ENCODE measurements around the gene ACRV1. TPM values are rescaled to one million over a fixed set of nuclear protein-coding genes. Genes with fewer than 3 reads are reported as not detected.

Gene ACRV1
- total RNA-seq, 1 donor from 2014 or later: not detected

GRCh38 chr11:125662689-125663088, 18.0 kb downstream of the ACRV1 start:
- no peak for ATAC-seq
- no peak for DNase-seq (ENCODE audit: low spot score)

GRCh38 chr11:125649465-125650166, 31.0 kb downstream of the ACRV1 start:
- DNase-seq (ENCODE audit: low spot score): no peak
- ATAC-seq: no peak

GRCh38 chr11:125645871-125646270, 34.8 kb downstream of the ACRV1 start:
- ATAC-seq: no peak

DNA sequence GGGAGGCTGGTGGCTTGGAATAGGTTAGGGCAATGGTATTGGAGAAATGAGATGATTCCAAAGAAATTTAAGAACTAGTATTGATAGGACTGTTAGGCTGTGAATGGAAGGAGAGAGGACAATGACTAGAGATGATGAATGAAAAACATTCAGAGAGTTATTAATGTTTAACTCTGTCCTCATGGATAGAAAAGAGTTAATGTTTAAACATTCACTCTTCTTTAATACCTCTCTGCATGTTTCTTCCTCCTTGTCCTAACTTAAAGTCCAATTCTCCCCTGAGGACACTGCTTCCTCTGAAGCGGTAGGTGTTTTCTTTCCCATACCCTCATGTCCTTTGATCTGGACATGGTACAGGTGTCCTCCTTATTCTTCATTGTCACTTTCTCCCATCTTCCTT, 42.3 kb downstream of the ACRV1 start:
- ATAC-seq: no peak
- DNase-seq (ENCODE audit: low spot score): no peak

More at GRCh38 chr11:125645871-125646270, 34.8 kb downstream of the ACRV1 start:
- DNase-seq (ENCODE audit: low spot score): no peak

GRCh38 chr11:125637840-125638239, 42.8 kb downstream of the ACRV1 start:
- ATAC-seq (no peak), DNase-seq (ENCODE audit: low spot score) (no peak)

DNA sequence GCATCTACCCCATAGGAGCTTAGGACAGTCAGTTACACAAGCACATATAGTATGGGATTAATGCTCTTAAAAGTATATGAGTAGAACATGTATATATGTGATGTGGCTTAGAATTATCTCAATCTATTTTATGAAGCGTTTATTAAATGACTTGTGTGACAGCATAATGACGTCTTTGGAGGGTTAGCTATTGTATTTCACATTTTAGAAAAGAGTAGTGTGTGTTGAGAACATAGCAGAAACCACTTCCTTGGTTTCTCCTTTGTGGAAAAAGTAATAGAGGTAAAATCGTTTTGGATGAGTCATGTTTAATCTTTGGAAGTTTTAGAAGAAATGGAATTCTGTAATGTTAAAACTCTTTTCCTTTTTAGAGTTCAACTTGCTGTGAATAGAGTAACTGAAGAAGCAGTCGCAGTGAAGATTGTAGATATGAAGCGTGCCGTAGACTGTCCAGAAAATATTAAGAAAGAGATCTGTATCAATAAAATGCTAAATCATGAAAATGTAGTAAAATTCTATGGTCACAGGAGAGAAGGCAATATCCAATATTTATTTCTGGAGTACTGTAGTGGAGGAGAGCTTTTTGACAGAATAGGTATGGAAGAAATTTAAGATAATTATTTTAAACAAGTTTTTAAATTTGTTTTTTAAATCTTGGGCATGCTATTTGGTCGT, 53.3 kb downstream of the ACRV1 start:
- no peak for ATAC-seq
- DNase-seq (ENCODE audit: low spot score): no peak

- no peak for DNase-seq (ENCODE audit: low spot score)
- ATAC-seq: peak; percentile 33
These were observed 54.2 kb downstream of the ACRV1 start for GRCh38 chr11:125626288-125626950.

GRCh38 chr11:125625630-125626287, 54.9 kb downstream of the ACRV1 start:
- peak; percentile 91 for DNase-seq (ENCODE audit: low spot score)
- ATAC-seq: peak; percentile 91

DNA sequence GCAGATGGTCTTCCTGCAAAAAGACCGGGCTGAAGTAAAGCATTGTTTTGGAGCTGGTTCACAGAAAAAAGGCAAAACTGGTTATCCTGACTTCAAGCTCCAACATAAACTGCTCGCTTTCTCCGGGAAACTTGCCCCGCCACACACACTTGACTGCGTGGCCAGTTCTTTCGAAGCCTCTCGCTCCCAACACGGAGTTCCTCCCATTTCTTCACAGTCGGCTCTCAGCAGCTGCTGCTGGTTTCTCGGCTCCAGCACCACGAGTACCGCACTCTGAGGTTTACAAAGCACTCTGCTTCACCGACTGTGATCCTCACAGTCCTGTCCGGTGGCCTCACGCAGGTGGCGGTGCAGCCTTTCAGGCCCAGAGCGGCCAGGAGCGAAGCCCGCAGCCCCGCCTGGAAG, 55.4 kb downstream of the ACRV1 start:
- peak; percentile 66 for ATAC-seq
- DNase-seq (ENCODE audit: low spot score): no peak

DNA sequence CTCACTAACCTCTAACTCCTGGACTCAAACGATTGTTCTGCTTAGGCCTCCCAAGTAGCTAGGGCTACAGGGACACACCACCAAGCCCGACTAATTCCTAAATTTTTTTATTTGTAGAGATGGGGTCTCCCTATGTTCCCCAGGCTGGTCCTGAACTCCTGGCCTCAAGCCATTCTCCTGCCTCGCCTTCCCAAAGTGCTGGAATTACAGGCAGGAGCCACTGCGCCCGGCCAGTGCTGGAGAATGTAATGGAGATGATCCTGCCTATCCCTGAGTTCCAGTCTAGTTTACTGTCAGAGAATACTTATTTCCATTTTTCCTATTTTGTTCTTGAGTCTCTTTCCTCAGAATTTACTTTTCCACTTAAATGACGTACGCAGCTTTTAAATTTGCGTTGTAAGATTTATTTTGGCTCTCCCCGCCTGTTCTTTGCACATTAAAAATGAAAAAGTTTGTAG, 55.9 kb downstream of the ACRV1 start, which contains the start of gene CHEK1:
CHEK1 (plus strand) TSS at position 408 of the 458 bp plus-strand sequence. CDS start 1,606 bp downstream, outside the sequence.
- ATAC-seq: no peak
- no peak for DNase-seq (ENCODE audit: low spot score)

DNA sequence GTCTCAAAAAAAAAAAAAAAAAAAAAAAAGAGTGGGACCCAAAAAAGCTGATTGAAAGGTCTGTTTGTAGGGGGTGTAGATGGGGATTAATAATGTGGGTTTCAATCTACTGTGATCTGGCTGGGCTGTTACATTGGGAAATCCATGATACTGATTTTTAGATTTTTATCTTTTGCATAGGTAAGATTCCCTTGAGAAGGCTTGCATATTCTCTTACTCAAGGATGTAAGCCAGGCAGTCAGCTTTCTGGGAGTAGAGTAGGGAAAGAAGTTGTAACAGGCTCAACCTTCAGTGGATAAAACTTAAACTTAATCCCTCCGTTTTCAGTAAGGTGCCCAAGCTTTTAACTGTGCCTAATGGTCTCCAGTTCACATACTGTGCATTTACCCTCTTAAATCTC, 57.6 kb downstream of the ACRV1 start:
- DNase-seq (ENCODE audit: low spot score) (no peak), ATAC-seq (no peak)

GRCh38 chr11:125621995-125622394, 58.7 kb downstream of the ACRV1 start:
- DNase-seq (ENCODE audit: low spot score): no peak
- no peak for ATAC-seq

Other genes starting within 250 kb of the ACRV1 start
- 4.7 TPM for gene FEZ1, start 184.6 kb downstream of the ACRV1 start, total RNA-seq
- gene EI24, start 111.4 kb downstream of the ACRV1 start, total RNA-seq: 187 TPM
- gene STT3A, start 88.0 kb downstream of the ACRV1 start, total RNA-seq: 92.2 TPM
- 0.53 TPM for gene CHEK1, start 55.7 kb downstream of the ACRV1 start, total RNA-seq
- gene PATE1, start 65.4 kb upstream of the ACRV1 start, total RNA-seq: not detected
- not detected for gene PATE2, start 98.0 kb upstream of the ACRV1 start, total RNA-seq
- gene PATE3, start 107.3 kb upstream of the ACRV1 start, total RNA-seq: not detected
- gene PATE4, start 152.5 kb upstream of the ACRV1 start, total RNA-seq: not detected
- gene HYLS1, start 206.8 kb upstream of the ACRV1 start, total RNA-seq: 2.9 TPM
- 19.1 TPM for gene PUS3, start 222.4 kb upstream of the ACRV1 start, total RNA-seq
- 0.15 TPM for gene DDX25, start 223.7 kb upstream of the ACRV1 start, total RNA-seq